ENCODE results near the gene SUN1. TPM values are rescaled to one million over a fixed set of nuclear protein-coding genes. Genes with fewer than 3 reads are reported as not detected.
"Not testable (repeated sequence)": the region's sequence is repeated elsewhere in the genome, so short reads cannot be mapped to it uniquely, and the experiment has no call there.

The SUN1 gene
- total RNA-seq, 2 experiments from 2014 or later, result 104 to 108 TPM

- H3K27ac Mint-ChIP-seq, result peak overlapping the region; percentile 92
Measured at GRCh38 chr7:923108-924041, 91.1 kb downstream of the SUN1 start.

DNA sequence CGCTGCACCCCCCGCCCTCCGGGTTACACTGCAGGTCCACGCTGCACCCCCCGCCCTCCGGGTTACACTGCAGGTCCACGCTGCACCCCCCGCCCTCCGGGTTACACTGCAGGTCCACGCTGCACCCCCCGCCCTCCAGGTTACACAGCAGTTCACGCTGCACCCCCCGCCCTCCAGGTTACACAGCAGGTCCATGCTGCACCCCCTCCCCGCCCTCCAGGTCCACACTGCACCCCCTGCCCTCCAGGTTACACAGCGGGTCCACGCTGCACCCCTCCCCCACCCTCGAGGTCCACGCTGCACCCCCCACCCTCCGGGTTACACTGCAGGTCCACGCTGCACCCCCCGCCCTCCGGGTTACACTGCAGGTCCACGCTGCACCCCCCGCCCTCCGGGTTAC is 91.8 kb downstream of the SUN1 start:
- intact Hi-C loops (cut with DNase I, micrococcal nuclease); H3K36me3 ChIP-seq (ENCODE audit: insufficient read depth, low read length); H3K4me3 Mint-ChIP-seq; ATAC-seq (ENCODE audit: poor library complexity); H3K9me3 Mint-ChIP-seq; H3K27me3 ChIP-seq (ENCODE audit: control insufficient read depth in 1 of 2, insufficient read depth in 2 of 2, low read length in 2 of 2); H3K9me3 ChIP-seq (ENCODE audit: control insufficient read depth in 1 of 2, insufficient read depth in 1 of 2, low read length in 2 of 2); H3K36me3 Mint-ChIP-seq (ENCODE audit: low read depth); H3K27me3 Mint-ChIP-seq: not testable (repeated sequence)
- Mint-ChIP-seq H3K4me1 (ENCODE audit: low read depth) (peaks cover 30% of the 10 kb centered on the region), H3K27ac (peak overlapping the region; percentile 69)
- ChIA-PET CTCF (interaction anchor here (1.3 to 1.5 kb wide), 3 partner anchors 16 to 51 kb away, joined by 3 to 8 read pairs (median 4); partner anchors contain the start of gene COX19), POLR2A (interaction anchor here (1.1 to 3.2 kb wide), 9 partner anchors 14 to 108 kb away, joined by 4 to 79 read pairs (median 10); partner anchors contain the start of genes ADAP1, COX19 and GET4)
- Histone ChIP-seq H3K4me1 (ENCODE audit: insufficient read depth, low read length) (peaks cover 60% of the 10 kb centered on the region), H3K27ac (ENCODE audit: low read depth in 1 of 2, low read length in 2 of 2) (peak overlapping the region in 1 of 2 donors; percentile 89), H3K4me3 (ENCODE audit: low read length) (peak overlapping the region; percentile 77)
- peak in 3 of 14 experiments; percentile 0 to 39 (median 0) for DNase-seq

More at GRCh38 chr7:923108-924041, 91.1 kb downstream of the SUN1 start:
- peak; percentile 80 to 97 (median 91) for DNase-seq
- intact Hi-C loops (cut with DNase I, micrococcal nuclease), result loop anchor here (1.0 to 2.0 kb wide), 3 partner anchors 15 to 52 kb away; partner anchors contain the start of gene COX19 (in 1 of the 2)
- CTCF ChIA-PET, result interaction anchor here (1.3 to 1.5 kb wide), 3 partner anchors 15 to 52 kb away, joined by 3 to 8 read pairs (median 4); partner anchors contain the start of gene COX19
- H3K9me3 ChIP-seq (ENCODE audit: control insufficient read depth in 1 of 2, insufficient read depth in 1 of 2, low read length in 2 of 2), result no peaks in the 10 kb centered on the region
- TF ChIP-seq, protein P1, sequence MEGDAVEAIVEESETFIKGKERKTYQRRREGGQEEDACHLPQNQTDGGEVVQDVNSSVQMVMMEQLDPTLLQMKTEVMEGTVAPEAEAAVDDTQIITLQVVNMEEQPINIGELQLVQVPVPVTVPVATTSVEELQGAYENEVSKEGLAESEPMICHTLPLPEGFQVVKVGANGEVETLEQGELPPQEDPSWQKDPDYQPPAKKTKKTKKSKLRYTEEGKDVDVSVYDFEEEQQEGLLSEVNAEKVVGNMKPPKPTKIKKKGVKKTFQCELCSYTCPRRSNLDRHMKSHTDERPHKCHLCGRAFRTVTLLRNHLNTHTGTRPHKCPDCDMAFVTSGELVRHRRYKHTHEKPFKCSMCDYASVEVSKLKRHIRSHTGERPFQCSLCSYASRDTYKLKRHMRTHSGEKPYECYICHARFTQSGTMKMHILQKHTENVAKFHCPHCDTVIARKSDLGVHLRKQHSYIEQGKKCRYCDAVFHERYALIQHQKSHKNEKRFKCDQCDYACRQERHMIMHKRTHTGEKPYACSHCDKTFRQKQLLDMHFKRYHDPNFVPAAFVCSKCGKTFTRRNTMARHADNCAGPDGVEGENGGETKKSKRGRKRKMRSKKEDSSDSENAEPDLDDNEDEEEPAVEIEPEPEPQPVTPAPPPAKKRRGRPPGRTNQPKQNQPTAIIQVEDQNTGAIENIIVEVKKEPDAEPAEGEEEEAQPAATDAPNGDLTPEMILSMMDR (IDR thresholded peaks at IDR 0.05), result no peak
- POLR2A ChIA-PET, result interaction anchor here (0.6 to 3.2 kb wide), 17 partner anchors 11 to 774 kb away, joined by 3 to 79 read pairs (median 5); partner anchors contain the start of genes ADAP1, COX19 and GET4
- Mint-ChIP-seq H3K36me3 (ENCODE audit: low read depth) (no peaks in the 10 kb centered on the region), H3K4me1 (ENCODE audit: low read depth) (peaks cover 30% of the 10 kb centered on the region), H3K27me3 (no peaks in the 10 kb centered on the region), H3K9me3 (no peaks in the 10 kb centered on the region), H3K4me3 (peak overlapping the region; percentile 90)
- peaks cover 60% of the 10 kb centered on the region for H3K4me1 ChIP-seq (ENCODE audit: insufficient read depth, low read length)
- peak overlapping the region; percentile 89 to 91 for H3K27ac ChIP-seq (ENCODE audit: low read depth in 1 of 2, low read length in 2 of 2)
- no peaks in the 10 kb centered on the region for H3K36me3 ChIP-seq (ENCODE audit: insufficient read depth, low read length)
- ATAC-seq (ENCODE audit: poor library complexity), result peak; percentile 92
- peak overlapping the region; percentile 77 for H3K4me3 ChIP-seq (ENCODE audit: low read length)
- no peaks in the 10 kb centered on the region for H3K27me3 ChIP-seq (ENCODE audit: control insufficient read depth in 1 of 2, insufficient read depth in 2 of 2, low read length in 2 of 2)

Other genes with a start within 250 kb of the SUN1 start
- 1 to 10 TPM; 4.8 to 6.1 TPM for gene DNAAF5, start 105.8 kb upstream of the SUN1 start, total RNA-seq
- 10 to 100 TPM; 18.8 to 19.5 TPM for gene PRKAR1B, start 105.2 kb upstream of the SUN1 start, total RNA-seq
- 10 to 100 TPM; 84.4 to 96.4 TPM for gene GET4, start 44.1 kb downstream of the SUN1 start, total RNA-seq
- gene ADAP1, start 122.2 kb downstream of the SUN1 start, total RNA-seq, result 1 to 10 TPM; 6.8 to 7.2 TPM
- gene COX19, start 143.1 kb downstream of the SUN1 start, total RNA-seq, result 10 to 100 TPM; 47.7 to 51.8 TPM
- gene CYP2W1, start 150.7 kb downstream of the SUN1 start, total RNA-seq, result not detected
- 10 to 100 TPM in 1 of 2 experiments, 1 to 10 TPM in 1; 9.9 to 13.7 TPM for gene GPR146, start 212.1 kb downstream of the SUN1 start, total RNA-seq